GM13977 (cell line): Measurements from ENCODE around the gene ZNF664.

Source experiments
- DNase-seq: peaks from one replicate; pipeline ENCODE4 v3.0.0; 2012; ENCODE audit warnings: low spot score
- CTCF ChIP-seq: IDR thresholded peaks from 2 replicates; pipeline ENCODE4 v1.5.1; 2012; ENCODE audit warnings: mild to moderate bottlenecking, control low read depth; ENCODE audit not compliant: insufficient read depth; ENCODE audit errors: extremely low read depth, missing control alignments
- in situ Hi-C: fragments of 300-500 bp; cut with MboI; formaldehyde crosslinking; loops from one replicate; pipeline ENCODE4 v1.12.0; 2022; ENCODE audit warnings: low sequenced_read_pairs, low pct_unique_long_range_greater_than_20kb, mixed read lengths, inconsistent platforms; ENCODE audit not compliant: unreplicated experiment

Gene ZNF664

GRCh38 chr12:124032265-124032886 is 59.4 kb downstream of the ZNF664 start:
- peak; percentile 72 for TF ChIP-seq CTCF
- in situ Hi-C loops: loop anchor here (25.0 kb wide), 1 partner anchor 280 kb away; no protein-coding TSS in a partner anchor
- peak; percentile 70 for DNase-seq

DNA sequence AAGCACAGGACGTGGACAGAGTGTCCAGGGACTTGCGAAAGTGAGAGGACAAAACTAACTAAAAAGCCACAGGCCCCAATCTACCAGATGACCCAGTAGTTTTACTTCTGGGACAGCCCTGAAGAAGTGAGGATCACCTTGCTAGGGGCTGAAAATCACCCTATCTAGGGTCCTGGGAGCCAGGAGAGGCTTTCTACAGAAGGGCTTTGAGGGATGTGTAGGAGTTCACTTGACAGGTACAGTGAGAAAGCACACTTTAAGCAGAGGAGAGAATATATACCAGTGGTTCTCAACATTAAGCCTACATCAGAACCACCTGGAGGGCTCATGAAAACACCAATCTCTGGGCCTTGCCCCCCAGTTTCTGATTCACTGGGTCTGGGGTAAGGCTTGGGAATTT is 60.8 kb downstream of the ZNF664 start:
- DNase-seq: no peak
- TF ChIP-seq CTCF: no peak
- in situ Hi-C loops: loop anchor here (25.0 kb wide), 1 partner anchor 278 kb away; no protein-coding TSS in a partner anchor

- DNase-seq: no peak
- in situ Hi-C loops: loop anchor here (25.0 kb wide), 1 partner anchor 278 kb away; no protein-coding TSS in a partner anchor
- no peak for TF ChIP-seq CTCF
These were observed 61.3 kb downstream of the ZNF664 start for GRCh38 chr12:124034297-124034696.

- no peak for DNase-seq
- in situ Hi-C loops: loop anchor here (25.0 kb wide), 1 partner anchor 277 kb away; no protein-coding TSS in a partner anchor
- TF ChIP-seq CTCF: no peak
These were observed 62.1 kb downstream of the ZNF664 start for GRCh38 chr12:124035163-124035562.

- TF ChIP-seq CTCF: no peak
- in situ Hi-C loops: loop anchor here (25.0 kb wide), 1 partner anchor 276 kb away; no protein-coding TSS in a partner anchor
These were observed 63.2 kb downstream of the ZNF664 start for GRCh38 chr12:124036171-124036598.

DNA sequence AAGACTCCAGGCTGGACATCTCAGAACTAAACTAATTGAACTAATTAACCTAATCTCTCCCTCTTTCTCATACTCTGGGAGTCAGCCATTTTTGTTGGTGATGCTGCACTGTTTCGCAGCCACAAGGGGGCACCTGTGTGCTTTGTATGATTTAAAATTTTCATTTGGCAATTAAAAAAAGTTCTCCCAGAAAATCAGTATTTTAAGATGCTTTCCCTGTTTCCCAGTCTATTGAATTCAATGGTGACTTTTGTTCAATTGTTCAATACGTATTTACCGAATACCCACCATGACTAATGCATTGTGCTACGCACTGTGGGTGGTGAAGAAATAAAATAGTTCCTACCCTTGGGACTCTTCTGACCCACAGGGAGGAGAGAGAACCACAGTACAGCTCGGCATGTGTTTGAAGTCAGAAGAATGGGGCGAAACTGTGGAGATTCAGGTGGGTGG is 63.7 kb downstream of the ZNF664 start:
- peak; percentile 88 for TF ChIP-seq CTCF
- DNase-seq: peak; percentile 77

More at GRCh38 chr12:124036171-124036598, 63.2 kb downstream of the ZNF664 start:
- no peak for DNase-seq

More for the DNA sequence above, 63.7 kb downstream of the ZNF664 start:
- in situ Hi-C loops: loop anchor here (25.0 kb wide), 1 partner anchor 276 kb away; no protein-coding TSS in a partner anchor
